Peyer's patch (tissue), 4 donors: Measurements from ENCODE around the gene BCAS1.

Source experiments
- CTCF ChIP-seq, 6 experiments: fragments of 450-650 bp in 4 of 6; fragments of 200-600 bp in 2 of 6; sonication (generic) in 1 of 6; IDR thresholded peaks; one replicate each; pipeline ENCODE4 v1.5.1; 2017 to 2019; ENCODE audit warnings: antibody characterized with exemption in 6 of 6, mild to moderate bottlenecking in 3 of 6, moderate library complexity in 1 of 6
- POLR2A ChIP-seq, 2 donors: fragments of 450-650 bp; IDR thresholded peaks; one replicate each; pipeline ENCODE4 v1.5.1; 2017; ENCODE audit warnings: antibody characterized with exemption in 2 of 2, mild to moderate bottlenecking in 2 of 2, moderate library complexity in 2 of 2

DNA sequence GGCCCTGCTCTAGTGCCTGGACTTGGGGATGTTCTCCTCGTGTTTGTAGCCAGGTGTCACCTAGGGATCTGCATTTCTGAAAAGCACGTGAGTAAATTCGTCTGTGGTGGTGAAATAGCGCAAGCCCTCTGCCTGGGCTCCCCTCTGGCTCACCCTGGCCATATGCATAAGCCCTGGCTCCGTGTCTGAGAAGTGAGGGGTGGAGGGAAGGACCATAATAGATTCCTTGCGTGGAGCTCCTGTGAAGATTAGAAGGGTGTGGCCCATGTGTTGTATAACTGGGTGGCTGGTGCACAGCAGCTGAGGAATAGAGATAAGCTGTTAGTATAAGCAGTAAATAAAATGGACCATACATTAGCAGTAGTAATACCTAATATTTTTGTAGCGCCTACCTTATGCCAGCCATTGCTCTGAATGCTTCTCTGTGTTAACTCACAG lies 4.8 kb downstream of the BCAS1 start:
- TF ChIP-seq CTCF (IDR thresholded peaks at IDR 0.05) (no peak), POLR2A (IDR thresholded peaks at IDR 0.05) (no peak)
